GM06990 (cell line): ENCODE data around the gene MAGEA9.

Source experiments
- DNase-seq: peaks from one replicate; pipeline ENCODE4 v3.0.0-alpha.2; 2011; ENCODE audit not compliant: insufficient read length; ENCODE audit errors: extremely low read depth
- H3K27me3 ChIP-seq: replicated peaks from 2 replicates; pipeline ENCODE4 v1.6.0; 2011; ENCODE audit warnings: low read length; ENCODE audit not compliant: control insufficient read depth, insufficient read depth
- H3K36me3 ChIP-seq: 2 replicates; pipeline ENCODE4 v1.5.1; 2011; ENCODE audit warnings: low read length; ENCODE audit not compliant: control insufficient read depth, insufficient read depth
- H3K4me3 ChIP-seq: replicated peaks from 2 replicates; pipeline ENCODE4 v1.5.1; 2011; ENCODE audit warnings: low read depth, mild to moderate bottlenecking, control low read depth, low read length
- CTCF ChIP-seq: IDR thresholded peaks from 2 replicates; pipeline ENCODE4 v1.5.1; 2011; ENCODE audit warnings: low read length, control low read depth, mild to moderate bottlenecking, inconsistent platforms; ENCODE audit not compliant: insufficient read depth, poor library complexity, severe bottlenecking

The MAGEA9 gene

GRCh38 chrX:149799095-149799714, 17.5 kb downstream of the MAGEA9 start:
- TF ChIP-seq CTCF, result no peak
- no peaks in the 10 kb centered on the region for H3K36me3 ChIP-seq

GRCh38 chrX:149799938-149800337, 18.2 kb downstream of the MAGEA9 start:
- H3K4me3 ChIP-seq, result no peak overlapping the region
- no peak for DNase-seq
- H3K36me3 ChIP-seq, result no peaks in the 10 kb centered on the region
- no peak for TF ChIP-seq CTCF
- no peaks in the 10 kb centered on the region for H3K27me3 ChIP-seq

More at GRCh38 chrX:149799095-149799714, 17.5 kb downstream of the MAGEA9 start:
- DNase-seq, result peak; percentile 26
- no peak overlapping the region for H3K4me3 ChIP-seq
- no peaks in the 10 kb centered on the region for H3K27me3 ChIP-seq

GRCh38 chrX:149803458-149804062, 21.8 kb downstream of the MAGEA9 start:
- TF ChIP-seq CTCF, result no peak
- Histone ChIP-seq H3K4me3 (no peak overlapping the region), H3K36me3 (no peaks in the 10 kb centered on the region), H3K27me3 (no peaks in the 10 kb centered on the region)
- DNase-seq, result no peak

- no peak overlapping the region for H3K4me3 ChIP-seq
- DNase-seq, result no peak
- H3K27me3 ChIP-seq, result no peaks in the 10 kb centered on the region
- no peak for TF ChIP-seq CTCF
- no peaks in the 10 kb centered on the region for H3K36me3 ChIP-seq
These were observed 22.4 kb downstream of the MAGEA9 start for GRCh38 chrX:149804102-149804501.

GRCh38 chrX:149807747-149808458, 26.2 kb downstream of the MAGEA9 start:
- peak; percentile 33 for DNase-seq

More at GRCh38 chrX:149807747-149808458, 26.2 kb downstream of the MAGEA9 start:
- no peaks in the 10 kb centered on the region for H3K36me3 ChIP-seq
- H3K27me3 ChIP-seq, result no peaks in the 10 kb centered on the region
- no peak for TF ChIP-seq CTCF
- no peak overlapping the region for H3K4me3 ChIP-seq
